ENCODE data around the gene HOXD3.

The HOXD3 gene

DNA sequence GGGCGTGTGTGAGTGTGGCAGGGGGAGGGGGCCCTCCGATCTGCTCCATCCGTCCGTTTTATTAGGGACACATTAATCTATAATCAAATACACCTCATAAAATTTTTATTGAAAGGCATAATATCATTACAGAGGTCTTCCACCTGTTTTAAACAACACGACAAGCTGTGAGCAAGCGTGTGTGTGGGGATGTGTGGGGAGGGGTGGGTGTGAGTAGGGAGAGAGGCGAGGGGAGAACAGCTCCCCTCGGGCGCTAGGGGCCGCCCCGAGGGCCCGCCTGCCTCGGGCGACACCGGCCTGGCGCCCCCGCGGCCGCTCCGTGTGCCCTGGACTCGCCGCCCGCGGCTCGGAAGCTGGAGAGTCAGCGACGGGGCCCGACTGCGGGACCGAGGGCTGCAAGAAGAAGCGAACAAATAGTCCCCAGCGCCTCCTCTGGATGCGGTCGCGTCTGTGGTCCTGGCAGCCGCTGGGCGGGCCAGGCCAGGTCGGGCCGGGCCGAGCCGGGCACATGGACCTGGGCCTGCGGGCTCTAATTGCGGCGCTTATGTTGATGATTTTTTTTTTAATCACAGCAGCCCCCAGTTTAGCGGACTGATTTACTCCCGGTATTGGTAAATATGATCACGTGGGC lies 34.9 kb upstream of the HOXD3 start:
- no peak for DNase-seq

DNA sequence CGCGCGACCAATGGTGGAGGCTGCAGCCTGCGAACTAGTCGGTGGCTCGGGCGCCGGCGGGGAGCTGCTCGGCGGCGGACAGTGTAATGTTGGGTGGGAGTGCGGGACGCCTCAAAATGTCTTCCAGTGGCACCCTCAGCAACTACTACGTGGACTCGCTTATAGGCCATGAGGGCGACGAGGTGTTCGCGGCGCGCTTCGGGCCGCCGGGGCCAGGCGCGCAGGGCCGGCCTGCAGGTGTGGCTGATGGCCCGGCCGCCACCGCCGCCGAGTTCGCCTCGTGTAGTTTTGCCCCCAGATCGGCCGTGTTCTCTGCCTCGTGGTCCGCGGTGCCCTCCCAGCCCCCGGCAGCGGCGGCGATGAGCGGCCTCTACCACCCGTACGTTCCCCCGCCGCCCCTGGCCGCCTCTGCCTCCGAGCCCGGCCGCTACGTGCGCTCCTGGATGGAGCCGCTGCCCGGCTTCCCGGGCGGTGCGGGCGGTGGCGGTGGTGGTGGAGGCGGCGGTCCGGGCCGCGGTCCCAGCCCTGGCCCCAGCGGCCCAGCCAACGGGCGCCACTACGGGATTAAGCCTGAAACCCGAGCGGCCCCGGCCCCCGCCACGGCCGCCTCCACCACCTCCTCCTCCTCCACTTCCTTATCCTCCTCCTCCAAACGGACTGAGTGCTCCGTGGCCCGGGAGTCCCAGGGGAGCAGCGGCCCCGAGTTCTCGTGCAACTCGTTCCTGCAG lies 34.3 kb upstream of the HOXD3 start, which contains the start of gene HOXD9:
Gene HOXD9, plus strand, starts transcription at position 37 of the 728 bp plus-strand sequence. Its CDS starts 50 bp downstream, at position 87.
- DNase-seq, result no peak

DNA sequence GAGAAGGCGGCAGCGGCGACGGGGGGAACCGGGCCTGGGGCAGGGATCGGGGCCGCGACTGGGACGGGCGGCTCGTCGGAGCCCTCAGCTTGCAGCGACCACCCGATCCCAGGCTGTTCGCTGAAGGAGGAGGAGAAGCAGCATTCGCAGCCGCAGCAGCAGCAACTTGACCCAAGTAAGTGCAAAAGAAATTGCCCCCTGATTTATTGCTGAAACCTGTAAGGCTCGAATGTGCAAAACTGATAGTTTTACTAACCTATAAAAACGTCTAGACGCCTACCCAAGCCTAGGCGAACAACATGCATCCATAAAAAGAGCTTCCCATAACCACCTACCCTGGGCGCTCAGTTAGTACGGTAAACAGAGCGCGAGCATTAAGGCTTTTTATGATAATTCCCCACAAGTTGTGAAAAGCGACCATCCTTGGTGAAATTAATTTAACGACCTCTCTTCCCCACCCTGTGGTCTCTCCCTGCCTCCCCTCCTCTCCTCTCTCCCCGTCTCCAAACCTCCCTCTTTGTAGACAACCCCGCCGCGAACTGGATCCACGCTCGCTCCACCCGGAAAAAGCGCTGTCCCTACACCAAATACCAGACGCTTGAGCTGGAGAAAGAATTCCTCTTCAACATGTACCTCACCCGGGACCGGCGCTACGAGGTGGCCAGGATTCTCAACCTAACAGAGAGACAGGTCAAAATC lies 33.5 kb upstream of the HOXD3 start:
- no peak for DNase-seq

DNA sequence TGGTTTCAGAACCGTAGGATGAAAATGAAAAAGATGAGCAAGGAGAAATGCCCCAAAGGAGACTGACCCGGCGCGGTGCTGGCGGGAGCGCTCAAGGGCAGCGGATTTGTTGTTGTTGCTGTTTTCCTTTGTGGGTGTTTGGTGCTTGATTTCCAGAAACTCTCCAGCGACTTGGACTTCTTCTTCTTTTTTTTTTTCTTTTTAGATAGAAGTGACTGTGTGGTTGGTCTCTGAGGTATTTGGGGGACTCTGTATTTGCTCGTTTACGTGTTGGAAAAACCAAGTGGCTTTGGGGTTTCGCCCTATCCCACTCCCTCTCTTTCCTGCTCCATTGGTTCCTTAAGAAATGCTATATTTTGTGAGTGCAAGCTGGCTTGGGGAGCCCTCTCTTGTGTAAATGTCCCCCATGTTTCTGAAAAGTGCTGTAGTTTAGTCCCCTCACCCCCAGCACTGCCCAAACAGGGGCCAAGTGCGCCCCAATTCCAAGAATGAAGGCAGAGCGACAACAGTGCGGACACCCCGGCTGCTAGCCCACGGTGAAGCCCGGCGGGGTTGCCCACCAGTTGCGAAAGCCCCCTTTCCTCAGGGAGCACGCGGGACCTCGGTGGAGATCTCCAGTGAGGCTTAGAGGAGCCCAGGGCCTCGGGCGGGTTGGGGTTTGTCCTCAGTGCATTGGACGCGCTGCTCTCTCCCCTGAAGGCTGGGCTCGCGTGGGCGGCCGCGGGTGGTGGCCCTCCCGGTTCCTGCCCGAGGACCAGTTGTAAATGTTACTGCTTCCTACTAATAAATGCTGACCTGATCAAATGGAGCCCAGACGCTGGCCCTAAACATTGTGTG lies 32.8 kb upstream of the HOXD3 start:
- DNase-seq, result no peak

DNA sequence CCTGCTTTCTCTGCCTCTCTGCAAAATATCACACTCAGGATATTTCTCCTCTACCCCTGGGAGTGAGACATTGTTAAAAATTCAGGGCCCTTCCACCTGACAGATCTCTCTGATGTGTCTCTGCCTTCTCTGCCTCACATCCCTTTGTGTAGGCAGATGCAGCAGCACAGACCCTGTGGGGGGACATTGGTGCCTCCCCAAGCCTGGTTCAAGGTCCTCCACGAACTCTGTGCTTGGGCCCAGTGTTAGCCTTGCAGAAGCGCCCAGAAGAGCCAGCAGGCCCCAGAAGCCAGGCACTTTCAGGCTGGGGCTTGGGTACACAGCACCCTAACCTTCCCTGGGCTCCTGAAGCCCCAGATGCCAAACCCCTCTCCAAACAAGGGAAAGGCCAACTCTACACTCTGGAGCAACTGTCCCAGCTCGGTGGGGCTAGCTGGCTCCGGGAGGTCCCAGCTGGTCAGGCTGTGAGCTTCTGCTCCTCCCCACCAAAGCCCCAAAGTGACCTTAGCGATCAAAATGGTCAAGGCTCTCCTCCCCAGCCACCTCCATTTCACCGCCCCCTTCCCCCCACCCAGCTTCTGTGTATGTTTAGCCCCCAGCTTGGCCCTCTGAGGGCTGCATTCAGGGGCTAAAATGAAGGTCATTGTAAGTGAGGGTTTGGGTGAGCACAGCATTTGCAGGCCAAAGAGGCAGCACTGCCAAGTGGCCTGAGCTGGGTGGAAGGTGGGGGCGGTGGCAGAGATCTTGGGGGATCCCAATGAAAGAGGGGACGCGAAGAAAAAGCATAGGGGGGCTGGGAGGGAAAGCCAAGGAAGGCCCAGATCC lies 31.9 kb upstream of the HOXD3 start:
- DNase-seq, result no peak

DNA sequence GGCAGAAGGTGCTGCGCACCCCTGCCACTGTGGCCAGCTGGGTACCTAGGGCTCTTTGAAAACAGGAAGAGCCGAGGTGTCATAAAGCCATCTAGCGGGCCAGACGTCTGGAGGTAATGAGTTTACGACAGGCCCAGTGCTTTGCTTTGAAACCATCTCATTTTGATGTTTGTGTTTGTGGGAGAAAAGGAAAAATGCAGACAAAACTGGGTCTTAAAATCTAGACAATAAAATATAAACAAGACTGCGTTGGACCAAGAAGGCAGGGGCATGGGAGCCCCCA lies 31.4 kb upstream of the HOXD3 start:
- DNase-seq, result no peak

DNA sequence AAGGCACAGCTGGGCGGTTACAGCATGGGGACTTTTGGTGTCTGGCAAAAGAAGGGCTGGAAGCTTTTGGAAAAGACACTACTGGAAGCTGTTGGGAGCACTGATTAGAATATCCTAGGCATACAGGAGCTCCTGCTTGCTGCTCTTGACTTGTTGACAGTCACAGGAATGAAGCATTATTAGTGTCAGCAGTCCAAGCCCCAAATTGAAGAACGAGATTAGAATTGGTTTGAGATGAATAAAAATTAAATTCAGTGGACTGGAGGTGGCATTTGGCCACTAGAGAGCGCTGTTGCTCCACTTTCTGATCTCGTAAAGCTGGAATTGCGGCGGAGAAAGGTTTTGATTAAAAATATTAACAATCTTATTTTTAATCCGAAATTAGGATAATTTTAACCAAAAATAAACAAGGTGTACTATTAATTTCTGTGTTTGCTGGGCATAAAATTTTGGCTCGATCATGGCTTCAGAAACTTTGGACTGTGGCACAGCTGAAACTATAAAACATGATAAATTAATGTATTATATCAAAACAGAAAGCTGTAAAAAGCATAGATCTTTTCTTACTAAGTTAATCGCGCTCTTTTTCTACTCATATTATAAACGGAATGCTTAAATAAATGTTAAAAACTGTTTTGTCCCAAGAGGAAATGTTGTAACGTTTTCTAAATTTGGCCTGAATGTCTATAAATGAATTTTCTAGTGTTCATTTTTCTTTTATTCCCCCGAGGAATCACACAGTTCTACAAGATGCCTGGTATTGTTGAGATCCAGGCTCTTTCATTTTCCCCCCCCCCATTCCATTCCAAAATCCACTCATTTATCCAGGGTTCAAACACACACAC lies 30.0 kb upstream of the HOXD3 start:
- peak; percentile 66 to 71 for DNase-seq

DNA sequence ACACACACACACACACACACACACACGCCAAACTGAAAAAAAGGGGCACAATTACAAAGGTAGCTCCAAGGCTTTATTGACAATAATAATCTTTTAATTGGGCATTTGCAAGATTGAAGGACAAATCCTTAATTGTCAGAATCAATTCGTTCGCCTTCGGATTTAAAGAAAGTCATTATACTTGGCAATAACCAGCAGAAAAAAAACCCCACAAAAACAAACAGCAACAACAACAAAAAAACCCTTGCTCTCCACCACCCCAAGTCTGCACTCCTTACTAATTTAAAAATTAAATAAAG lies 29.4 kb upstream of the HOXD3 start:
- no peak for DNase-seq

DNA sequence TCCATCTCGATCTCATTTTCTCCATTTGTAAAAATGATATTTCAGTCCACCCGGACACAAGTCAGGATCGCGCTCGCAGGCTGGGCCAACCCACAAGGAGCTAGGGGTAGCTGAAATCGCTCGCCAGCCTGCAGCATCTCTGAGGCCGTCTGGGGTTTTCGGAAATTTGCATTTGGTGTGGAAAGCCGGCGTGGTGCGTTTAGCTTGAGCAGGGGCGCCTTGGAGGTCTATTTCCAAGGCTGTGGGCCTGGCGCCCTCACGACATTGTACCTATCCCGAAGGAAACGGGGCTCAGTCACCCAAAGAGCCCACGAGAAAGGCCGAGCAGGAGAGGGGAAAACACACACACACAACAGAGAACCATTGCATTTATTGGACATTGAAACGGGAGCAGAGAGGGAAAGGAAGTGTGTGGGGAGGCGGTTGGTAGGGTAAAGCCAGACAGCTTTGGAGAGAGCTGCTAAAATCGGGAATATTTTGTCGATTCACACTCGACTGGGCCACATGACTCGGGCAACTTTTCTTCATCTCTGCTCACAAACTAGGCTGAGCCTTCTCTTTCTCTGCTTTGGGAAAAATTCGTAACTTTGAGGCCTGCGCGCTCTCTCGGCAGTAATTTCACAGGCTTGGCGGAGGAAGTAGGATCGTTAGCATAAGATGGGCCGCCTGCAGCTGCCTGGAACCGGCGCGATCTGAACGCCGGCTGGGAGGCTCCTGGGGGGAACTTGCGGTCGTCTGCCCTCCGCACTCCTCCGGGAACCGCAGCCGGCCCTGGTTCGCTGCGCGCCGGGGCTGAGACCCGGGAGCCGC lies 28.7 kb upstream of the HOXD3 start:
- no peak for DNase-seq

DNA sequence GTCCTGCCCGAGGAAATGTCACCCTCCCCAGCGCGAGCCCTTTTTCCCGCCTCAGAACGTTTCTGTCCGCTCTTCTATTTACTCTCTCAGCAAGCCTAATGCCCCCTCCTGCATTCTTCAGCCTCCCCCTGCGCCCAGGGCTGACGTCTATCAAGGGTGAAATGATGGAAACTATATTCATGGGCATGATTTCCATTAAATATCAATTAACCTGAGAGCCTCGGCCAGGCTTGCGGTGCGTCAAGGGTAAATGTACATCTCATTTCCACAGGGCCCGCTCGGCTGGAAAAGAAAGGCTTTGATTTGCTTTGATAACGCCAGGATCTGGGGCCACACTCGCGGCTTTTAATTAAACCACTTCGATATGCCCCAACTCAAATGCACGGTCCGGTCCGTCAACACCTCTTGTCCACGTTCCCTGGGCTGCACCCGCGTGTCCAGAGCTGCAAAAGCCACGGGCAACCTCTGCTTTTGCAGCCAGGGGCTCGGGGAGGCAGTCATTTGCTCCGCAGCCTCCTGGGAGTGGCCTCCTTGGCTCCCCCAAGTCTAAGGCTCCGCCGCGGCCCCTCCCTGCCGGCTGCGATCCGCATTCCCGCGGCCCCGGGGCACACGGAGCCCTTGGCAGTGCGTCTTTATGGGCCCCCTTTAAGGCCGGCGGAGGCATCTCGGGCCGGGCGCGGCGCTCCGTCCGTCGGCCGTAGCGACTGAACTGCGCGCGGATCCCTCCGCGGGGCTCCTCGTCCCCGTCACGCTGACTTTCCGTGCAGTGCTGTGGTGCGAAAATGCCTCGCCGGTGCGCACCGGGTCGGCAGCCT lies 27.9 kb upstream of the HOXD3 start, which contains the start of gene HOXD8:
Gene HOXD8, plus strand, starts transcription at position 724 of the 815 bp plus-strand sequence. CDS start 662 bp downstream, outside the sequence.
- DNase-seq, result no peak

DNA sequence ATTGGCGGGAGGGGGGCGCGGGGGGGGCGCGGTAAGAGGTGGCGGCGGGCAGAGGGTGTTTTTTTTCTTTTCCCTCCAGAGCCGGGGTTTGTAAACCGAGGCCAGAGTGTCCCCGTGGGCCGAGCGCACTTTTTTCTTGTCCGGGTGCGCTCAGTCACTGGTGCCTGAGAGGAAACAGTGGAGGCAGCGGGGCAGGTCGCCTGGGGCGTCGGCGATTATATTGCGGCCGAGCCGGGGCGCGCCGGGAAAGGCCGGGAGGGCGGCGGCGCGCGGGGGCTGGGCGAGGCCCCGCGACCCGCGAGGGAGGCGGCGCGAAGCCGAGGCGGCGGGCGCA lies 27.3 kb upstream of the HOXD3 start:
- DNase-seq, result no peak

DNA sequence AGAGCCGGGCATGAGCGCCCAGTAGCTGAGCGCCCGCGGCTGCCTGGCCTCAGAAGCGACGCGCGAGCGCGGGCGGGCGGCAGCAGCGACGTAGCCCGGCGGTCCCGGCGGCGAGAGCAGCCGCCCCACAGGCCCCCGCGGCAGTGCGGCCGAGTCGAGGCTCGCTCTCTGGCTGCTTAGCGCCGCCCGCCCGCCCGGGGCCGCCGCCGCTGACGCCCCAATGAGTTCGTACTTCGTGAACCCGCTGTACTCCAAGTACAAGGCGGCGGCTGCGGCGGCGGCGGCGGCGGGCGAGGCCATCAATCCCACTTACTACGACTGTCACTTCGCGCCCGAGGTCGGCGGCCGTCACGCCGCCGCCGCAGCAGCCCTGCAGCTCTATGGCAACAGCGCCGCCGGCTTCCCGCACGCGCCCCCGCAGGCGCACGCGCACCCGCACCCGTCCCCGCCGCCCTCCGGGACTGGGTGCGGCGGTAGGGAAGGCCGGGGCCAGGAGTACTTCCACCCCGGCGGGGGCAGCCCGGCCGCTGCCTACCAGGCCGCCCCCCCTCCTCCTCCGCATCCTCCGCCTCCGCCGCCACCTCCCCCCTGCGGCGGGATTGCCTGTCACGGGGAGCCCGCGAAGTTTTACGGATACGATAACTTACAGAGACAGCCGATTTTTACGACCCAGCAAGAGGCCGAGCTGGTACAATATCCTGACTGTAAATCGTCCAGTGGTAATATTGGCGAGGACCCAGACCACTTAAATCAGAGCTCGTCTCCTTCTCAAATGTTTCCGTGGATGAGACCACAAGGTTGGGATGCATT lies 26.8 kb upstream of the HOXD3 start:
- DNase-seq, result peak in 1 of 2 donors; percentile 23

DNA sequence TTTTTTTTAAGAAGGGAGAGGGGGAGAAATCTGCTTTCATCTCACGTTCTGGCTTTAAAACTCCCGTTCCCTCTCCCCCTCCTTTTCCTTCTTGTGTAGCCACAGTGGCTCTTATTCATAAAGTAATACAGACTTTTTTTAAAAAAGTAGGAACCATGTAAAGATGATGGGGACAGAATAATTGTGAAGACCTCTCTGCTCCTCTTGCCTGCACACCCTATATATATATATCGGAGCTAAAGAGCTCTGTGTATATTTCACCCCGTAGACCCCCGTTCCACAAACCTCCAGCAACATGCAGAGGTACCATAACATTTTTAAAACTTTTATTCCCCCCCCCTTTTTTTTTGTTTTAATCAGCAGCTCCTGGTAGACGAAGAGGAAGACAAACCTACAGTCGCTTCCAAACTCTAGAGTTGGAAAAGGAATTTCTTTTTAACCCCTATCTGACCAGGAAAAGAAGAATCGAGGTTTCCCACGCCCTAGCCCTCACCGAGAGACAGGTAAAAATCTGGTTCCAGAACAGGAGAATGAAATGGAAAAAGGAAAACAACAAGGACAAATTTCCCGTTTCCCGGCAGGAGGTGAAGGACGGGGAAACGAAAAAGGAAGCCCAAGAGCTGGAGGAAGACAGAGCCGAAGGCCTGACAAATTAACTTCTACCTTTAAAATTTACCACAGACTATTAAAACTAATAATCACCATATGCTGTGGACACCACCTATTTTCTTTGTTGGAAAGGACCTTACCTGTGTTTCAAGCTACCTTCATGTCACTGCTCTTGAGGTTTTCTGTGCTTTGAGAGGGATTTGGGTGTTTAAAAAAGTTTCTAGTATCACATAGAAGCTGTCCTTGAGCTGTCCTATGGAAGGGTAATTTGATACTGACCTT lies 25.9 kb upstream of the HOXD3 start:
- DNase-seq, result no peak

DNA sequence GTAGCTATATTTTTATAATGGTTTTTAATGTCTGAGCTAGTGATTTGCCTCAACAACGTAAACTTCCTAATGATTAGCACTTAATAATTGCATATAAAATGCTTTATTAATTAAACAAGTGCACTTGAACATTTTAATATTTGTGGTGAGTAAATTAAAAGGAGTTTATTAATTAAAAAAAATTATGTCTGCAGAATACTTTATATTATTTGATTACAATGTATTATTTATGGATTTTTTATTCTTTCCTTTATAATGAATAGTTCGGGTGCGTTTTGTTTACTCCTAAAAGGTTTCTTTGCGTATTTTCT lies 25.3 kb upstream of the HOXD3 start:
- DNase-seq, result no peak

DNA sequence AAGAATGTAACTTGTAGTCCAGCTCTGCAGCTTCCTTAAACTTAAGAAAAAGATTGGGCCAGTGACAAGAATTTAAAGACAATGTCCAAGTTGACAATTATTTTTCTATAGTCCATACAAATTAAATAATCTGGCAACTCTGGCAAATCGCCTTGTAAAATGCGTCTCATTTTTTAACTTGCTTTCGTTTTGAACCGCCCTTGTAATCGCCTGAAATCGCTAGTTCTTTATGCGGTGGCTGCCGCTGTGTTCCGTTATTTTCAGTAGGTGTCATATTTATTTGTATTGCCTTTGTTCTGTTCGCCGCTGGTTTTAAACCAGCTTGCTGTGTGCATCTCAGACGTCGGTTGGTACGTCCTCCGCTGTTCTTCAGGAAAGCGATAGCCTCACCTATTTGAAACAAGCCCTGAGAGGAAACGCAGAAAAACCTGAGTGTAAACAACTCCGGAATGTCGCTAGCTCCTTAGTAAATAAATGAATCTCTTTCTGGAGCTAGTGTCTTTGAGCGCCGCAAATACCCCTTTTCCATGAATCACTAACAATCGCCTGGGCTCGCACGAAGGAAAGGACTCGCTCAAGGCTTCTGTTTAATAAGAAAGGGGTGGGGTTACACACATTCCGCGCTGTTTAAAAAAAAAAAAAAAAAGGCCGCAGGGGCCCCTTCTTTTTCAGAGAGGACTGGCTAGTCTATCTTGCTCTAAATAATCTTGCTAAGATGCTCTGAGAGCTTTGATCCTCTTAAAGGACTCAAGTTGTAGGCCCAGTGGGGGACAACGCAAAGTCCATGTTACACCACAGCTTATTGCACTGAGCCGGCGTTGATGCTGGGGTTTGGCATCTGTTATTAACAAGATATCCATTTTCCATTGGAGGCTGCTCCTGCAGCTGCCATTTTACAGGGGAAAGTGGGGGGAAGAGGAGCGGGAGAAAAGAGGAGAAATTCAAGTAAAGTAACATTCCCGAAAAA lies 24.6 kb upstream of the HOXD3 start:
- no peak for DNase-seq

DNA sequence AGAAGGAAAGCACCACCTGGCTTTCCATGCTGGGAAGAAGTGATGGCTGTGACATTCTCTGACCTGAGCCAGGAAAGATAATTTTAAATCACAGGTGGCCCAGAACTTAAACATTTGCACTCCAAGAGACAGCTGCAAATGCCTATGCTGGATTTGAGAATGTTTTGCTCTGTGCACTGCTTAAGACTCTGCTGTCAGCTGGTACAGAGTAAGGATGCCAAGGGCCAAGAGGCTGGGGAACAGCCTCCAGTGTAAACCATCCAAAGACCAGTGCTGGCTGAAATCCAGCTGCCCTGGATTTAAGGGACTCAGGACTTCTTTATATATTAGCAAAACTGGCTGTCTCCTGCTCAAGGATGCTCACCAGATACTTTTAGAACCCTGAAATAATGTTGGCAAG lies 23.7 kb upstream of the HOXD3 start:
- no peak for DNase-seq

DNA sequence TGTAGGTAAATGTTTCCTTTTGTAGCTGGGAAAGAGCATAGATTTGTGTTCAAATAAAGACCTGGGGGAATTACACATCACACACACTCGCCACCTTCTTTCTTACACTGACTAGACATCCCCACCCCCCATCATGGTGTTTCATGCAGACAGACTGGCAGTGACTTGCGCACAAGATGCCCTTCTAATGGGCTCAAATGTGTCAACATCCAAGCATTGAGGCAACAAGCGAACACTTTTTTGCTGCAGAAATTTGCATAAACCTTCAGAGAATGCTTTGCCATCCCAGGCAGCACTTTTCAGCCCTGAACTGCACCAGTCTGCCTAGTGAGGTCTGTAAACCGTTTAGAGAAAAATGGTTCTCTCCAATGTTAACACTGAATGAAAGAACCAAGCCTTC lies 23.1 kb upstream of the HOXD3 start:
- no peak for DNase-seq
